Astrocyte of the spinal cord (primary cell): Measurements from ENCODE around the gene NEDD4L.

Source experiments
- DNase-seq: peaks from one replicate; pipeline ENCODE4 v3.0.0; 2011; ENCODE audit warnings: low read depth, low spot score
- H3K4me3 ChIP-seq: 2 replicates; pipeline ENCODE4 v1.5.1; 2011; ENCODE audit warnings: low read depth, mild to moderate bottlenecking, low read length, moderate library complexity
- in situ Hi-C: cut with HindIII; loops from 2 replicates; pipeline ENCODE4 v1.10.0; 2017; ENCODE audit warnings: low sequenced_read_pairs
- TF ChIP-seq, protein P1 (sequence below): IDR thresholded peaks from 2 replicates; pipeline ENCODE4 v1.5.1; 2012; ENCODE audit warnings: low read depth, mild to moderate bottlenecking, low read length, inconsistent platforms

Gene NEDD4L

DNA sequence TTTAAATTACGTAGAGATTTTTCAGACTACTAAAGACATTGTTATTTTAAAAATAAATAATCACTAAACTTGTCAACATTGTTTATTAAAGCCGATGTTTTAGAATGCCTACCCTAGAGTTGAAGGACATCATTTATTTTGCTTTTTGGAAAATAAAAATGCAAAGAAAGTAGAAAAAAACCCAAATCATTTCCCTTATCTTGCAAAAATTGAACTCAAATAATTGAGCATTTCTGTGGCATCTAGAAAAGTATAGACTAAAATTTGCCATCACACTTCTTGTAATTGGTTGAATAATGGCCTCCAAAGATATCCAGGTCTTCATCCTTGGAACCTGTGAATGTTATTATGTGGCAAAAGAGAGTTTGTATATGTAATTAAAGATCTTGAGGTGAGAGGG is 9.7 kb upstream of the NEDD4L start:
- in situ Hi-C loops, result no loop called here

DNA sequence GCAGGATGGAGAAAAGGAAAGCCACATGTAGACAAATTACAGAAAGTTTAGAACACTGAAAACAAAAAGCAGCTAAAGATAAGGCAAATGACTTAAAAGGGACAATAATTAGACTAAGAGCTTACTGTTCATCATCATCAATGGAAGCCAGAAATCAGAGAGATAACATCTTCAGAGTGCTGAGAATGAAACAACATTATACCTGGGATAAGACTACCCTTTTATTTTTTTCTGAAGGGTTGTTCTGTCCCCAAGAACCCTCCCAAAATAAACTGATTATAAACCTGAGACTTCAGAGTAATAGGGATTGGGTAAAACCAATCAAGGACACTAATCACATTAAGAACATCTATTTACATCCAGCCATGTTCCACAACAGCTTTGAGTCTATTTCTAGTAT is 6.9 kb upstream of the NEDD4L start:
- no peak overlapping the region for H3K4me3 ChIP-seq
- no peak for DNase-seq
- TF ChIP-seq, protein P1, sequence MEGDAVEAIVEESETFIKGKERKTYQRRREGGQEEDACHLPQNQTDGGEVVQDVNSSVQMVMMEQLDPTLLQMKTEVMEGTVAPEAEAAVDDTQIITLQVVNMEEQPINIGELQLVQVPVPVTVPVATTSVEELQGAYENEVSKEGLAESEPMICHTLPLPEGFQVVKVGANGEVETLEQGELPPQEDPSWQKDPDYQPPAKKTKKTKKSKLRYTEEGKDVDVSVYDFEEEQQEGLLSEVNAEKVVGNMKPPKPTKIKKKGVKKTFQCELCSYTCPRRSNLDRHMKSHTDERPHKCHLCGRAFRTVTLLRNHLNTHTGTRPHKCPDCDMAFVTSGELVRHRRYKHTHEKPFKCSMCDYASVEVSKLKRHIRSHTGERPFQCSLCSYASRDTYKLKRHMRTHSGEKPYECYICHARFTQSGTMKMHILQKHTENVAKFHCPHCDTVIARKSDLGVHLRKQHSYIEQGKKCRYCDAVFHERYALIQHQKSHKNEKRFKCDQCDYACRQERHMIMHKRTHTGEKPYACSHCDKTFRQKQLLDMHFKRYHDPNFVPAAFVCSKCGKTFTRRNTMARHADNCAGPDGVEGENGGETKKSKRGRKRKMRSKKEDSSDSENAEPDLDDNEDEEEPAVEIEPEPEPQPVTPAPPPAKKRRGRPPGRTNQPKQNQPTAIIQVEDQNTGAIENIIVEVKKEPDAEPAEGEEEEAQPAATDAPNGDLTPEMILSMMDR, result no peak
- in situ Hi-C loops, result no loop called here

More for the DNA sequence above, 9.7 kb upstream of the NEDD4L start:
- H3K4me3 ChIP-seq, result no peak overlapping the region
- TF ChIP-seq, protein P1, result no peak
- DNase-seq, result no peak

DNA sequence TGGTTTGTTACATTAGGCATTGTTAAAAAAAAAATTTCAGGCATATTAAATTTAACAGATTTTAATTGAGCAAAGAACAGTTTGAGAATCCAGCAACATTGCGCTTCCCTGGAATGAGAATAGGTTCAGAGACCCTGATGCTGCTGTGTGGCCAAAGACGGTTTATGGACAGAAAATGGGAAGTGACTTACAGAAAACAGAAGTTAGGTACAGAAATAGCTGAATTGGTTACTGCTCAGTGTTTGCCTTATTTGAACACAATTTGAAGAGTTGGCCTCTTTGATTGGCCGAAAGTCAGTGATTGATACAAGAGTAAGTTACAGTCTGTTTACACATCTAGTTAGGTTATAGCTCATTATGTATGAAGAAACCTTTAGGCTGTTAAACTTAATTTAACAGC is 6.0 kb upstream of the NEDD4L start:
- TF ChIP-seq, protein P1, result no peak
- in situ Hi-C loops, result no loop called here
- no peak for DNase-seq
- H3K4me3 ChIP-seq, result no peak overlapping the region

DNA sequence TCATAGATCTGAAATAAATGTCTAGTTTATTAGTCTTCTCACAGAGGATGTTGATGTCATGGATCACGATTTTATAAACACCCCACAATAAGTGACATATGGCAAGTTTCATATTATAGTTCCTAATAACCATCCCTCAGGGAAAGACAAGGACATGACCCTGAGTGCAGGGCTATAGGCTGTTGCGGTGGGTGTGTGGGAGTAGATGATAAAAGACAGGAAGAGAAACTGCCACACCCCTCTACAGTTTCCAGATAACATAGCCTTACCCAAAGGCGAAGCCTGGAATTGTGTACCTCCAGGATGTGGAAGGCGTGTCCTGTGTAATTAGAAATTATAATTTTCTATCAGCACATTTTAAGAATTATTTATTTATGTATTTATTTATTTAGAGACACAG is 2.4 kb upstream of the NEDD4L start:
- TF ChIP-seq, protein P1, result no peak
- DNase-seq, result no peak
- in situ Hi-C loops, result no loop called here
- no peak overlapping the region for H3K4me3 ChIP-seq

DNA sequence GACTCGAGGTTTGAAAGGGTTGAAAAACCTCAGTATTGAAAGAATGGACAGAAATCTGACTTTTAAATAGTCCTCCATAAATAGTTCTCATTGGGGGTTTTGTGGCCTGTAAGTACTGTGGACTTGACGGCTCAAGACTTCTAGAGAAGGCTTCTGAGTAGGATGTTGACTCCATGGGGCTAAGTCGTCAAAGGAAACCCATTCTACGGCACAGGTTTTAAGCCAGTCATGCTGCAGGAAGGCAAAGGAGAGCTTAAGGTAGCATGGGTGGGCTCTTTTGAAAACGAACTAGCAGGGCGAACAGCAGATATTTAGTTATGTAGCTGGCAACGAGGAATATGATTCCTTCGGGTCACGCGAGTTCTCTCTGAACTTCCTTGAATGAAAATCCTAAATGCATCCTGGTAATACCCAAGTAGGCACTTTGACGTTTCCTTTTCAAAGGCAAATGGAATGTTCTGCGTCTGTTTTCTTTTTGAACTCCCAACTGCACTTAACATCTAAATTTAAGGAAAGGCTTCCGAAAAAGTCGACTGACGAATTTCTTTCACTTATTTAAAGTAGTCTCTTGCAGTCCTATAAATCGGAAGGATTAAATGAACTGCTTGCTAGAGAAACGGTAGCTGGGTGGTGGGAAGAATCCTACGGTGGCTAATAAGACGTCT is 1.1 kb upstream of the NEDD4L start:
- in situ Hi-C loops, result no loop called here
- H3K4me3 ChIP-seq, result peak overlapping the region; percentile 72
- DNase-seq, result no peak
- TF ChIP-seq, protein P1, result no peak

DNA sequence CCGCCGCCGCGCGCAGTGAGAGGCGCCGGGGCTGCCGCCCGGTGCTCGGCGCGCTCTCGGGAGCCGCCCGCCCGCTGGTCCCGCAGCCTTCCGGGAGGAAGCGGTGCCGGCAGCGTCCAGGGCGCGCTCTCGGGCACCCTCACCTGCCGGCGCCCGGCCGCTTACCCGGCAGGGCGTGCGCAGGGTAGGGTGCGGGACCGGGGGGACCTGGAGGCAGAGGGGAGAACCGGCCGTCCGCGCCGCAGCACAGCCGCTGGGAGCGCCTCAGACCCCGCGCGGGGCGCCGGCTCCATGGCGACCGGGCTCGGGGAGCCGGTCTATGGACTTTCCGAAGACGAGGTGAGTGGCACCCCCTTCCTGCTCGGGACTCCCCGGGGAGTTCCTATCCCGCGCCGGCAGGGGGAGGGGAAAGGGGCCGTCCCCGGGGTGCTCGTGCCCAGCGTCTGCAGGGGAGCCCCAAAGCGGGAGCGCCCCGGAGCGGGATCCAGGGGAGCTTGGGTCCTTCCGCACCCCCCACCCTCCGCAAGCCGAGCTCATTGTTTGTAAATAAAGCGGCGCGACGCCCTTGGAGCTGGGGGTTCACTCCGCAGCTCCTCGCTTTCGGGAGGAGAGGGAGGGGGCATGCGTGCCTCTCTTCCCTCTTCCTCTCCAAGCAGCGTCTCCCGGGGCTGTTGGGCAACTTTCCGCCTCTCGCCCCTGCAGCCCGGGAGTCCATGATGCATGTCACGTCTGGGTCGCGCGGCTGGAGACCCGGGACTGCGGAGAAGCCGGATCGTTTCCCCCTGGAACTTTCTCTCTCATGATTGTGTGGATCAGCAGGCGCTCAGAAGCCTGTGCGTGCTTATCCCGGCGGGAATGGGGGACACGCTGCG is 580 bp downstream of the NEDD4L start:
- DNase-seq, result peak; percentile 8
- in situ Hi-C loops, result no loop called here
- peak overlapping the region; percentile 72 for H3K4me3 ChIP-seq
- TF ChIP-seq, protein P1, result no peak
